HG02938 (cell line): ENCODE results near the gene ALDH3B1.

Experiments
- ATAC-seq: cut with Tn5 transposase; IDR thresholded peaks from one replicate; pipeline ENCODE4 v1.9.1; 2021; ENCODE audit warnings: mild to moderate bottlenecking, moderate library complexity; ENCODE audit not compliant: unreplicated experiment

ALDH3B1 gene

DNA sequence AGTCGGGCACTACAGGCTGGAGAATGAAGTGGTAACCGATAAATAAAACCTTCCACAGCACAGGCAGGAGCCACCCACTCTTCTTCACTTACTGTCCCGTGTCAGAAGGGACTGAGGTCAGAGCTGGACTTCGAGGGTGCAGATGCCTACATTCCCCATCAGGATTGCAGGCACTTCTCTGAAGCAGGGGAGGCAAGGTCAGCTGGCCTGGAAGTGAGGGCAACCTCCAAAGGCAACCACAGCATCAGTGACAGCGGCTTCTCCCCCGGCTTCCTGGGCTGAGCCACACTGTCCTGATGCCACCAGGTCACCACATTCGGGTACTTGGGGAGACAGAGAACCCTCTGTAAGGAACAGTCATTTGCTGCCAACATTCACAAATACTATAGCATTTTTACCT is 51.4 kb downstream of the ALDH3B1 start:
- no peak for ATAC-seq

DNA sequence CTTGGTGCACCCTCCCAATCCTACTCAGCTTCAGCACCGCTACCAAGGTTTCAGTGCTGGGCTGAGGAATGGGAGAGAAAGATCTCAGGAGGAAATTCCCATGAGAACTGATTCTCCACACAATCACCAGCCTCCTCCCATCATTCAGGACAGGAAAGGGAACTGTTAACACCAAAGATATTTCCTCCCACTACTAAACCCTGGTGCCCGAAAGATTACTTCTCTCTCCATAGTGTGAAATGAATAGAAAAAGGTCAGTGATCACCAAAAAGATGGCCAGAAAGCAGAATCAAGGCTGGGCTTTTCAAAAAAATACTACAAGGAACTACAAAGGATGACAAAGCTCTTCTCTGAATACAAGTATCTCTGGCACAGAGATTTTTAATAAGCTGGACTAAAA is 54.8 kb downstream of the ALDH3B1 start:
- no peak for ATAC-seq

DNA sequence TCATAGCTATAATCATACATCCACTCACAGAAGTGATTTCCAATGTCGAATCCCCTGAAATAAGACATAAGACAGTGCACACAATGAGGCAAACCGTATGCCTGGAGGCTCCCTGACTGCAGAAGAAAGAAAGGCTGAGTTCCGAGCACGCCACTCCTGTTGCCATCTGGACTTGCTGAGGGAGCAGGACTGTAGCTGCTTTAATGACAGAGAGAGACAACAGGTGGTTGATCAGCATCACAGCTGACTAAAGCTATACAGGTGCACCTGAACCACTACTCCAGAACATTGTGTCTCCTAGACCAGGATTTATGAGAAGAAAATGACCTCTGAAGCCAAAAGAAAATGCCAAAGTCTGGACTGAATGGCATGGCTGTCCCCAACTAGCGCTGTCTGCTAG is 55.7 kb downstream of the ALDH3B1 start:
- ATAC-seq = no peak

DNA sequence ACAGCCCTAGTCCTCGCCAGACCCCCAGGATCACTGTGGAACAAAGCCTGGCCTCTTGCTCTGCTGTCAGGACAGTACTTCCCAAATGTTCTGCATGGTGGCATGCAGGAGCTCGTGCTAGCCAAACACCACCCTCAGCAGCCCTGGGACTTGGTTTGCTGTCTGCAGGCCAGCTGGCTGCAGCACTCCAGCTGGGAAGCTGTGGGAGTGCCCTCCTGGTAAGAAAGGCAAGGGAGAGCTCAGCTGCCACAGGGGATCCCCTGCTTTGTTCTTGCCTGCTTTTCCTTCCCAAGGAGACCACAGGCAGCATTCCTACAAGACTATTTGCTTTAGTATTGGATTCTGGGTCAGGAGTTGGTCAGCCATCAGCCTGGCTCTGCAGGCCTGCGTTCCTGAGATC is 56.6 kb downstream of the ALDH3B1 start:
- ATAC-seq = no peak

DNA sequence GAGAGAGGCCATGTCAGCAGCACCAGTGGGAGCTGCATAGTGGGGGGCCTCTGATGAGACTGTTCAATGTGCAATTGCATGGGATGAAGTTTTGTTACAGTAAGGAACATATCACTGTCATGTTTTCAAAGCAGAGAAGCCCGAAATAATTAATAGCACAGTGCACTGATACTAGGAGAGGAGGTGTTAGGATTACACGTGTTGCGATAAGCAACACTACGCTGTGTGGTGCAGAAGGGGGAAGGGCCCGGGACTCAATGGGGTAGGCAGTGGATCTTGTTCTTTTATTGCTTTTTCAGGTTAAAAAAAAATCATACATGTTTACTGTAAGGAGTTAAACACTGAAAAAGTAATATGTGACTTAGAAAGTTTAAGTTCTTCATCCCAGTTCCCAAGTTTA is 57.9 kb downstream of the ALDH3B1 start:
- no peak for ATAC-seq

DNA sequence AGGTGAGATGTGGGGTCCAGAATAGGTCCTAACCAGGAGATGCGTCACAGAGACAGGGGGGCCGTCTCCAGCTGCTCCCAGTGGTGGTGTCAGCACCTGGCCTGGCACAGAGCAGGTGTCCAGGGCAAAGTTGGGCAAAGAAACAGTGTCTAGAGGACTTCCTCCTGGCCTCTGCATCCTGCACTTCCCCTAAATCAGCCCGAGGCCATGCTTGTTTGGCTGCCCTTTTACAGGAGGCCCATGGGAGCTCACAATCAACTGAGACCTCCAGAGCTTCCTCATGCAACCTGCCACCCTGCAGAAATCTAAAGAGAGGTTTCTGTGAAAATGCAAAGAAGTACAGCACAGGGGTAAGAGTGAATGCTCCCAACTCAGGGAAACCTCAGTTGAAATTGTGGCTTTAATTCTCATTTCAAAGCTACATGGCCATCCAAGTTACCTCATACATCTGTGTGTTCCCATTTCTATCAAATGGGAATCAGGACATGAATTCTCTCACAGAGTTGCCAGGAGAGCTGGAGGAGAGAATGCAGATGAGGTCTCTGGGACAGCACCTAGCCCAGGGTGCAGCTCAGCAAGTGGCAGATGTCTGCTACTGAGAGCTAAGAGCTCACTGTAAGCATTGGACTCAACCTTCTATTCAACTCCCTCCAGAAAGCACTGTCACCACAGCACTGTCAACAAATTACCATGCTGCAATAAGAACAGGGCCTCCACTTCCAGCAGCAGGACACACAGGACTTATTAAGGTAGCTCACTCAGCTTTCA is 61.3 kb downstream of the ALDH3B1 start:
- no peak for ATAC-seq

DNA sequence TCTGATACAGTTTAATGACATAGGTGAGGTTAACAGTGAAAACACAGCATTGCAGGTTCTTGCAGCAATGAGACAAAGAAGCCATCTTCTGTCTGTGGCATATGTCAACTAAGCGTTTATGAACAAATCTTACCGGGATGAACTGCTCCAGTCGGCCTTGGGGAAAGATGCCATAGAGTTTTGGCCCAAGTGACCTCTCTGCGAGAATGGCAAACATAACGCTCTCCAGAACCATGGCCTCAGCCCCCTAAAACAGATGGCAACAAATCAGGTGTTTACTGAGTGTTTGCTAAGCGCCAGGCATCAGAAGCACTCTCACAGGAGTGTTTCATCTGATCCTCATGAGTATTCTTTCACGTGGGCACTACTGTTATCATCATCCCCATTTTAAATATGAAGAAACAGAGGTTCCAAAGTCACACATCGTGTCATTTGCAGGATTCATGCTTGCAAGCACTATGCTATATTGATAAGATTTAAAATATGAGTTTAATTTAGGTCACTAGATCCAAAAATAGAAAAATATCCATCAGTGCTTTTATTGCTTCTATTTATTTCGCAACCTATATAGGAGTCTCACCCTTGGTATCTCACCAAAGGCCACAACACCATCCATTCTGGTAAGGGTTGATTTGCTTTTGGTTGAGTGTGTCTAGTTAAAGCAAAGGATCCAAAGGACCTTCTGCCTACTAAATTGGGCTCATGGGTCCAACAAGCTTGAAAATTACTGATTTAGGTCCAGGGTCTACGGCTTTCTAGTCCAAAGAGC is 64.6 kb downstream of the ALDH3B1 start:
- ATAC-seq = no peak

DNA sequence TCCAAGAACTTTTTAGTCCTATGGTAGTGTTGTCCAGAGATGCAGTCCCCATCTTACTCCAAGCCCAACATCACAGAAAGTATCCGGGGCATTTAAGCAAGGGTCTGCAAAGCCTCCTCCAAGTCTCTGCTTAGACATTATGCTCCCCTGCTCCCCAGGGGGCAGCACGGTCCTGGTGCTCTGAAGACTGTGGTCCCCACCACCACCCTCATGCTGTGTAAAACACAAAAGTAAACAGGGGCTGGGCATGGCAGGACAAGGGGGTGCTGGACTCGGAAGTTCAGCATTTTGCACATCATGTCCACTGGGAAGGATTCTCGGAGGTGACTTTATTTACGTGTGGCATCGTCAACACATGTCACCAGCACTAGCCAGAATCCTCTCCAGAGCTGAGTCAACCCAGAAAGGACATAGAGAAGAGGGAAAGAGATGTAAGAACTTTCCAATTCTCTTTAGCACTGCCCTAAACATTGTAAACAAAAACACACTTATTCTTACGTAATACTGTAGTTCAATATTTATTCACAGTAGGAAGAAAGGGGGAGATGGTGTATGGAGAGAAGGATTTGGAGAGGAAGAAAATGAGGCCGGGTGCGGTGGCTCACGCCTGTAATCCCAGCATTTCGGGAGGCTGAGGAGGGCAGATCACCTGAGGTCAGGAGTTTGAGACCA is 66.4 kb downstream of the ALDH3B1 start:
- no peak for ATAC-seq

DNA sequence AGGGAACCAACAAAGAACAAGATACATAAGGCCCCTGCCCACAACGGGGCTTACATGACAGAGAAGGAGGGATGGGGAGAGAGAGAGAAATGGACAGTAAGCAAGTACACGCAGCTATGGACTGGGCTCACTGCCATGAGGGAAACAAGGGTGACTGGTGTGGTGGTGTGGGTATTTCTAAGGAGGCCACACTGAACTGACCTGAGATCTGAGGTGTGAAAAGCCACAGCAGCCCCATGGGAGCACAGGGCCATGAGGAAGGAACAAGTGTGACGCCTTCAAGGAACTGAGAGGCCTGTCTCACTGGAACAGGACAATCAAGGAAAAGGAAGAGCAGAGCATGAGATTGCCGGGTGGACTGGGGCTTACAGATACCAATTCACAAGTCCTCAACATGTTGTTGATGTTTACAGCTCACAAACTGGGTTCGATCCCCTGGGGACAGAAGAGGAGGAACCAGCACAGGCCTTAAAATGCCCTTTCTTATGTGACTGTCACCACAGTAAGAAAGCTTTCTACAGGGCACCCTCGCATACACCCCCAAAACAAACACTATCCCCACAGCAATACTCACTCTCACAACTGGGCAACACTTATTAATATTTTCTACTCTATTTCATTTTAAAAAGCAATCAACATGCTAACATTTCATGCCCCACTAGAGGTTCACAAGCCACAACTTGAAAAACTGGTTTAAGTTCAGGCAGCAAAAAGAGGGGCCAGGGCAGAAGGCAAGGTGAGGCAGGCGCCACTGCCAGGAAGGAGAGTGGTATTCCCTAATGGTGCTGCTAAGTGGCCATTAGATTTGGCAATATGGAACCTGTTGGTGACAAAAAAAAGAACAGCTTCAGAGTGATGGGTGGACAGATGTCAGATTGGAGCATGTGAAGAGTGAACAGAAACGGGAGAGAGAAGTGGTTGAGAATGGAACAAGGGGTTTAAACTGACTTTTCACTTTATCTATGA is 67.8 kb downstream of the ALDH3B1 start:
- ATAC-seq = no peak
